H1 (cell line): Measurements from ENCODE around the gene HSF4.

Source experiments
- KDM5A ChIP-seq: fragments of 200-600 bp; IDR thresholded peaks from 2 replicates; pipeline ENCODE4 v1.7.1; 2012; ENCODE audit warnings: mild to moderate bottlenecking, low read length, inconsistent platforms, mixed read lengths
- MAX ChIP-seq: IDR thresholded peaks from 2 replicates; pipeline ENCODE4 v1.6.1; 2012; ENCODE audit warnings: inconsistent platforms
- SIRT6 ChIP-seq: IDR thresholded peaks from one replicate; pipeline ENCODE4 v1.7.1; 2012; ENCODE audit warnings: low read length, inconsistent platforms

GRCh38 chr16:67148656-67149275, 15.8 kb upstream of the HSF4 start:
- TF ChIP-seq MAX: no peak
- no peak for TF ChIP-seq KDM5A
- TF ChIP-seq SIRT6: no peak
